Measurements from ENCODE around the gene DGAT2. TPM values are rescaled to one million over a fixed set of nuclear protein-coding genes. Genes with fewer than 3 reads are reported as not detected.

Gene DGAT2
- total RNA-seq, 1 experiment from 2014 or later = 2.8 TPM

GRCh38 chr11:75822541-75822940, 54.0 kb downstream of the DGAT2 start:
- Histone ChIP-seq H2AFZ (ENCODE audit: low read length) (no peak overlapping the region), H3K14ac (ENCODE audit: insufficient read depth, low read length) (no peak overlapping the region), H3K4me2 (ENCODE audit: insufficient read depth, insufficient read length, low read length) (no peak overlapping the region), H3K9me3 (ENCODE audit: control insufficient read depth, low read depth, low read length) (no peaks in the 10 kb centered on the region), H4K5ac (ENCODE audit: insufficient read length, low read depth, low read length) (no peak overlapping the region), H3K79me2 (ENCODE audit: insufficient read depth, low read length) (peaks cover 2% of the 10 kb centered on the region; the same call in 1 of the 2 replicates), H3K27me3 (ENCODE audit: insufficient read depth, low read length) (no peaks in the 10 kb centered on the region), H4K91ac (ENCODE audit: insufficient read length, low read depth, low read length) (no peak overlapping the region), H3K4ac (ENCODE audit: low read depth, low read length) (no peak overlapping the region), H2BK5ac (ENCODE audit: insufficient read length, low read length) (no peak overlapping the region), H3K56ac (ENCODE audit: insufficient read length, low read depth, low read length) (no peak overlapping the region), H3K23ac (ENCODE audit: insufficient read length, low read depth, low read length) (no peak overlapping the region), H3K18ac (ENCODE audit: insufficient read length, low read depth, low read length) (no peak overlapping the region), H2BK20ac (ENCODE audit: low read depth, low read length, poor library complexity, severe bottlenecking) (no peak overlapping the region), H3K27ac (ENCODE audit: insufficient read length, low read depth, low read length) (no peak overlapping the region), H3K23me2 (ENCODE audit: insufficient read length, low read depth, low read length, poor library complexity, severe bottlenecking) (no peaks in the 10 kb centered on the region), H3K9ac (ENCODE audit: extremely low read depth, insufficient read length, low read length) (no peak overlapping the region), H4K8ac (replicated peaks; ENCODE audit: insufficient read length, low read depth, low read length) (no peak overlapping the region), H2BK120ac (ENCODE audit: low read depth, low read length, poor library complexity, severe bottlenecking) (no peak overlapping the region), H2BK15ac (ENCODE audit: low read depth, low read length) (no peak overlapping the region), H2AK5ac (ENCODE audit: insufficient read length, low read length) (no peak overlapping the region), H3K4me1 (ENCODE audit: insufficient read depth, low read length) (no peaks in the 10 kb centered on the region), H3T11ph (ENCODE audit: low read length) (no peak overlapping the region), H4K20me1 (ENCODE audit: control insufficient read depth, insufficient read depth, insufficient read length) (no peaks in the 10 kb centered on the region), H3K79me1 (ENCODE audit: insufficient read depth, low read depth, low read length, poor library complexity, severe bottlenecking) (no peaks in the 10 kb centered on the region), H2BK12ac (ENCODE audit: insufficient read length, low read depth, low read length) (no peak overlapping the region)
- Mint-ChIP-seq H3K4me1 (peaks cover 5 to 7% of the 10 kb centered on the region in 2 experiments; a peak in 3 of 4 replicates), H3K4me3 (no peak overlapping the region), H3K36me3 (ENCODE audit: insufficient read depth in 1 of 3, low read depth in 3 of 3) (peaks cover 0 to 1% (median 0%) of the 10 kb centered on the region in 3 experiments; a peak in 2 of 7 replicates), H3K27ac (no peak overlapping the region), H3K9me3 (no peaks in the 10 kb centered on the region), H3K27me3 (ENCODE audit: low read depth) (no peaks in the 10 kb centered on the region)
- TF ChIP-seq CTCF (conservative IDR thresholded peaks at IDR 0.05) = no peak
- DNase-seq = no peak
- no CpG with 5 or more reads among the region's 3 CpGs for WGBS (ENCODE audit: extremely low coverage, insufficient read length, low lambda C conversion rate)
